GDM1 (cell line): ENCODE measurements around the gene FAM120B.

ENCODE experiments used
- DNase-seq: peaks from one replicate; lab custom pipeline; 2025; lab: John Stamatoyannopoulos, UW

Gene FAM120B

GRCh38 chr6:170360476-170360875 is 53.9 kb downstream of the FAM120B start:
- DNase-seq: no peak

- no peak for DNase-seq
Observed at GRCh38 chr6:170361335-170361734, 54.8 kb downstream of the FAM120B start.

- DNase-seq: no peak
Observed at GRCh38 chr6:170362121-170362520, 55.6 kb downstream of the FAM120B start.

- no peak for DNase-seq
Observed at GRCh38 chr6:170363255-170363654, 56.7 kb downstream of the FAM120B start.

- DNase-seq: no peak
Observed at GRCh38 chr6:170365121-170365520, 58.6 kb downstream of the FAM120B start.

- no peak for DNase-seq
Observed at GRCh38 chr6:170365593-170365992, 59.0 kb downstream of the FAM120B start.

GRCh38 chr6:170366248-170366960 is 59.8 kb downstream of the FAM120B start:
- no peak for DNase-seq

GRCh38 chr6:170367241-170367640 is 60.7 kb downstream of the FAM120B start:
- no peak for DNase-seq

- no peak for DNase-seq
Observed at GRCh38 chr6:170368544-170368943, 62.0 kb downstream of the FAM120B start.

GRCh38 chr6:170369403-170369802 is 62.8 kb downstream of the FAM120B start:
- no peak for DNase-seq

- no peak for DNase-seq
Observed at GRCh38 chr6:170370416-170370815, 63.9 kb downstream of the FAM120B start.

GRCh38 chr6:170371080-170371479 is 64.5 kb downstream of the FAM120B start:
- DNase-seq: no peak

GRCh38 chr6:170371588-170371987 is 65.0 kb downstream of the FAM120B start:
- no peak for DNase-seq

- no peak for DNase-seq
Observed at GRCh38 chr6:170372380-170373325, 66.1 kb downstream of the FAM120B start.

- DNase-seq: no peak
Observed at GRCh38 chr6:170374571-170375444, 68.2 kb downstream of the FAM120B start.

GRCh38 chr6:170375661-170376060 is 69.1 kb downstream of the FAM120B start:
- DNase-seq: no peak

- DNase-seq: no peak
Observed at GRCh38 chr6:170376386-170377043, 70.0 kb downstream of the FAM120B start.

GRCh38 chr6:170378502-170378901 is 71.9 kb downstream of the FAM120B start:
- no peak for DNase-seq

- DNase-seq: no peak
Observed at GRCh38 chr6:170381562-170381961, 75.0 kb downstream of the FAM120B start.

GRCh38 chr6:170383466-170384035 is 77.0 kb downstream of the FAM120B start:
- DNase-seq: no peak

GRCh38 chr6:170385506-170385905 is 78.9 kb downstream of the FAM120B start:
- DNase-seq: no peak
